Upper lobe of left lung (tissue), 6 donors: ENCODE measurements around the gene HCAR3. TPM values are rescaled to one million over a fixed set of nuclear protein-coding genes. Genes with fewer than 3 reads are reported as not detected.

Source experiments
- ATAC-seq, 2 donors: fragments of 200-7000 bp; cut with Tn5 transposase; one replicate each; pipeline ENCODE4 v1.9.1; 2022; ENCODE audit warnings: mild to moderate bottlenecking in 2 of 2, moderate library complexity in 2 of 2; ENCODE audit not compliant: low FRiP score in 2 of 2
- DNase-seq, 2 donors: peaks; one replicate each; pipeline ENCODE4 v3.0.0-alpha.2; 2019 to 2020
- H3K27ac ChIP-seq, 4 donors: fragments of 200-600 bp; sonication (generic); one replicate each; pipeline ENCODE4 v1.5.1; 2016 to 2019
- H3K27me3 ChIP-seq, 4 donors: fragments of 200-600 bp; sonication (generic); one replicate each; pipeline ENCODE4 v1.5.1; 2017 to 2019
- H3K36me3 ChIP-seq, 4 donors: fragments of 200-600 bp; sonication (generic); one replicate each; pipeline ENCODE4 v1.5.1; 2016 to 2019
- H3K4me1 ChIP-seq, 4 donors: fragments of 200-600 bp; sonication (generic); one replicate each; pipeline ENCODE4 v1.5.1; 2018 to 2019
- H3K4me3 ChIP-seq, 4 donors: fragments of 200-600 bp; sonication (generic); one replicate each; pipeline ENCODE4 v1.5.1; 2017 to 2019; ENCODE audit warnings: mild to moderate bottlenecking in 2 of 4, moderate library complexity in 1 of 4
- H3K9me3 ChIP-seq, 4 donors: fragments of 200-600 bp; sonication (generic); one replicate each; pipeline ENCODE4 v1.5.1; 2018 to 2019
- EP300 ChIP-seq, 4 donors: sonication (generic); formaldehyde crosslinking; IDR thresholded peaks; one replicate each; pipeline ENCODE4 v1.5.1; 2017; ENCODE audit warnings: antibody characterized with exemption in 4 of 4, control low read depth in 2 of 4
- POLR2A ChIP-seq, 4 donors: fragments of 450-650 bp; IDR thresholded peaks; one replicate each; pipeline ENCODE4 v1.5.1; 2016 to 2017; ENCODE audit warnings: antibody characterized with exemption in 4 of 4, mild to moderate bottlenecking in 2 of 4
- POLR2AphosphoS5 ChIP-seq, 2 donors: sonication (generic); formaldehyde crosslinking; IDR thresholded peaks; one replicate each; pipeline ENCODE4 v1.5.1; 2017; ENCODE audit warnings: antibody characterized with exemption in 2 of 2
- WGBS, 2 donors: methylation state at CpG; one replicate each; pipeline ENCODE4 v1.1.5; 2017 to 2018; 5-methylcytosine and 5-hydroxymethylcytosine counted together
- total RNA-seq, 6 donors: library from RNA; depleted of rRNA in 4 of 6; stranded (reverse); fragments of >200 nt in 4 of 6; gene quantifications; one replicate each; pipeline versions ENCODE4 v1.1.0 to v1.2.1, GENCODE V29; 2016 to 2021
- TF ChIP-seq, protein P1 (sequence below), 6 experiments: fragments of 450-650 bp in 4 of 6; fragments of 200-600 bp in 2 of 6; sonication (generic) in 2 of 6; IDR thresholded peaks; one replicate each; pipeline ENCODE4 v1.5.1; 2016 to 2019; ENCODE audit warnings: antibody characterized with exemption in 6 of 6
- donor health status: DM: no; HTN: no; CAD: no; lungs with moderate emphysema.
- donor health status: DM: no; HTN: yes; CAD: no; lungs with severe emphysema.

Gene HCAR3
- total RNA-seq, 6 donors from 2014 or later = 1.0 to 8.0 (median 3.0) TPM

DNA sequence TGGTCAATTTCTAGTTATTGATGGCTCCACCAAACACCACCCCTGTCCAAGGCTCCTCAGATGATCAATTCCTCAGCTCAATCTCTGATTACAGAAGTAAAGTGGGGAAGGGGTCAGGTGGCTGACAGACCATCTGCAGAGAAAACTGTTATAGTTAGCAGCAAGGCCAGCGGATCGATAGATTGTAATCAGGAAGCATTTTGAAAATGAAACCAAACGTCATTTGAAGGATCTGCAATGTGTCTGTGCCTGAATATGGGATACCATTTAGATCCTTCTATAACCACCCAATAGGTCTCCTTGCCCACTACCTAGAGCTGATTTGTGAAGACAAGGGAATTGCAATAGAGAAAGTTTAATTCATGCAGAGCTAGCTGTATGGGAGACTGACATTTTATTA lies 25.0 kb downstream of the HCAR3 start:
- H3K27ac ChIP-seq = no peak overlapping the region
- no peaks in the 10 kb centered on the region for H3K36me3 ChIP-seq
- TF ChIP-seq, protein P1, sequence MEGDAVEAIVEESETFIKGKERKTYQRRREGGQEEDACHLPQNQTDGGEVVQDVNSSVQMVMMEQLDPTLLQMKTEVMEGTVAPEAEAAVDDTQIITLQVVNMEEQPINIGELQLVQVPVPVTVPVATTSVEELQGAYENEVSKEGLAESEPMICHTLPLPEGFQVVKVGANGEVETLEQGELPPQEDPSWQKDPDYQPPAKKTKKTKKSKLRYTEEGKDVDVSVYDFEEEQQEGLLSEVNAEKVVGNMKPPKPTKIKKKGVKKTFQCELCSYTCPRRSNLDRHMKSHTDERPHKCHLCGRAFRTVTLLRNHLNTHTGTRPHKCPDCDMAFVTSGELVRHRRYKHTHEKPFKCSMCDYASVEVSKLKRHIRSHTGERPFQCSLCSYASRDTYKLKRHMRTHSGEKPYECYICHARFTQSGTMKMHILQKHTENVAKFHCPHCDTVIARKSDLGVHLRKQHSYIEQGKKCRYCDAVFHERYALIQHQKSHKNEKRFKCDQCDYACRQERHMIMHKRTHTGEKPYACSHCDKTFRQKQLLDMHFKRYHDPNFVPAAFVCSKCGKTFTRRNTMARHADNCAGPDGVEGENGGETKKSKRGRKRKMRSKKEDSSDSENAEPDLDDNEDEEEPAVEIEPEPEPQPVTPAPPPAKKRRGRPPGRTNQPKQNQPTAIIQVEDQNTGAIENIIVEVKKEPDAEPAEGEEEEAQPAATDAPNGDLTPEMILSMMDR (IDR thresholded peaks at IDR 0.05) = no peak
- TF ChIP-seq POLR2A (IDR thresholded peaks at IDR 0.05) (no peak), POLR2AphosphoS5 (IDR thresholded peaks at IDR 0.05) (no peak), EP300 (IDR thresholded peaks at IDR 0.05) (no peak)
- no peak for DNase-seq
- H3K4me1 ChIP-seq = peaks cover 0 to 6% (median 0%) of the 10 kb centered on the region in 4 donors
- WGBS, 2 donors = 53 to 71% methylated on average over 3 of the region's 3 CpGs
- H3K9me3 ChIP-seq = no peaks in the 10 kb centered on the region
- no peaks in the 10 kb centered on the region for H3K27me3 ChIP-seq
- no peak for ATAC-seq
- no peak overlapping the region for H3K4me3 ChIP-seq

DNA sequence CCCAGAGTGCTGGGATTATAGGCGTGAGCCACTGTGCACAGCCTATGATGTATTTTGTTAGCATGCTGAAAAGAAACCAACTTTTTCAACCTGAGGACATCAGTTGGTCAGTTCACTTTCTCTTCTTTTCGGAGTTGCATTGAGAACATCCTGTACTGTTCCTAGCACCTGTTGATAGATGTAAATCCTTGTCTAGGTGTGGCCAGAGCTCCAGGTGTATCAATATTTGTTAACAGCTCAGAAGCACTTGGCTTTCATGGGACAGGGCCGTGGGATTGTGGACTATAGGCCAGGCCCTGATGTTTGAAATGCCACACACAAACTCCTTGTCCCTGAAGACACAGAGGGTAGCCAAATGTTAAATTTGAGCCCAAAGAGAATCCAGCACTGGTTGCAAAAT lies 28.3 kb downstream of the HCAR3 start:
- Histone ChIP-seq H3K9me3 (no peaks in the 10 kb centered on the region), H3K36me3 (no peaks in the 10 kb centered on the region), H3K4me3 (no peak overlapping the region), H3K27me3 (no peaks in the 10 kb centered on the region), H3K27ac (peak overlapping the region; percentile 38 to 71 (median 57)), H3K4me1 (peaks cover 0 to 6% (median 0%) of the 10 kb centered on the region in 4 donors)
- TF ChIP-seq POLR2AphosphoS5 (IDR thresholded peaks at IDR 0.05) (no peak), EP300 (IDR thresholded peaks at IDR 0.05) (peak in 3 of 4 donors; percentile 35 to 83 (median 39))
- TF ChIP-seq, protein P1 (IDR thresholded peaks at IDR 0.05) = no peak
- DNase-seq = peak in 1 of 2 donors; percentile 49
- ATAC-seq = peak in 1 of 2 donors; percentile 78
- WGBS, 2 donors = 71 to 74% methylated on average over 3 of the region's 3 CpGs

DNA sequence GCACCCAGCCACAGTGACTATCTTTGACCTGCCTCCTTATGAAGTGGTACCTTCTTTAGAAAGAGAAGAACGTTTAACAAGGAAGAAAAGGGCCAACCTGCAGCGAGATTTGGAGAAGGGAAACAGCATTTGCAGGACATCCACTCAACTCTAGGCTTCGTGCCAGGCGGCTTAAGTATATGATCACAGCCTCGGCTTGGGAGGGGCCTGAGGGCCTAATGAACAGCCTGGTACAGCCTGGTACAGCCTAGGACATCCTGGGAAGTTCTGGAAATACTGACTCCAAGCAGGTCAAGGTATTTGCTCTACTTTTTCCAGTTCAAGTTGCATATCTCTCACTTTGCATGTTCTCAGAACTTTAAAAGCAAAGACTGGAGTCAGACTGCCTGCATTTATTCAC lies 29.5 kb downstream of the HCAR3 start:
- H3K9me3 ChIP-seq = no peaks in the 10 kb centered on the region
- H3K4me1 ChIP-seq = peaks cover 0 to 6% (median 0%) of the 10 kb centered on the region in 4 donors
- no peak overlapping the region for H3K4me3 ChIP-seq
- DNase-seq (peak in 1 of 2 donors; percentile 92), ATAC-seq (peak; percentile 35 to 77)
- 43 to 57% methylated on average over 5 of the region's 5 CpGs for WGBS, 2 donors
- TF ChIP-seq POLR2A (IDR thresholded peaks at IDR 0.05) (no peak), POLR2AphosphoS5 (IDR thresholded peaks at IDR 0.05) (peak in 1 of 2 donors; percentile 27), EP300 (IDR thresholded peaks at IDR 0.05) (peak in 2 of 4 donors; percentile 41 to 82)
- H3K27me3 ChIP-seq = no peaks in the 10 kb centered on the region
- no peaks in the 10 kb centered on the region for H3K36me3 ChIP-seq
- peak overlapping the region; percentile 2 to 71 (median 50) for H3K27ac ChIP-seq

DNA sequence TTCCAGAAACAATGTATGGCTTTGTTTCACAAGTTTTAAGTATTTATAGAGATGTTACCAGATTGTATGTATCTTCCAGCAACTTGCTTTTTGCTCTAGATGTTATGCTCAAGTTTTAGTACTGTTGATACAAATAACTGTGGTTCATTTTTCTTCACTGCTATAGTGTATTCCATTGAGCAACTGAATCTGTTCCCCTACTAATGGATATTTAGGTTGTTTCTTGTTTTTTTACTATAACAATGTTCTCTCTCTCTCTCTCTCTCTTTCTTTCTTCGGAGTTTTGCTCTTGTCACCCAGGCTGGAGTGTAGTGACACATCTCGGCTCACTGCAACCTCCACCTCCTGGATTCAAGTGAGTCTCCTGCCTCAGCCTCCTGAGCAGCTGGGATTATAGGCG lies 30.1 kb downstream of the HCAR3 start:
- WGBS, 2 donors = 49 to 84% methylated on average over 3 of the region's 3 CpGs
- H3K36me3 ChIP-seq = no peaks in the 10 kb centered on the region
- DNase-seq = no peak
- H3K27ac ChIP-seq = peak overlapping the region in 3 of 4 donors; percentile 2 to 71 (median 59)
- no peaks in the 10 kb centered on the region for H3K9me3 ChIP-seq
- no peaks in the 10 kb centered on the region for H3K27me3 ChIP-seq
- peaks cover 0 to 6% (median 0%) of the 10 kb centered on the region in 4 donors for H3K4me1 ChIP-seq
- H3K4me3 ChIP-seq = no peak overlapping the region
- no peak for ATAC-seq
- TF ChIP-seq EP300 (IDR thresholded peaks at IDR 0.05) (no peak), POLR2AphosphoS5 (IDR thresholded peaks at IDR 0.05) (no peak), POLR2A (IDR thresholded peaks at IDR 0.05) (no peak)
- TF ChIP-seq, protein P1 (IDR thresholded peaks at IDR 0.05) = no peak

DNA sequence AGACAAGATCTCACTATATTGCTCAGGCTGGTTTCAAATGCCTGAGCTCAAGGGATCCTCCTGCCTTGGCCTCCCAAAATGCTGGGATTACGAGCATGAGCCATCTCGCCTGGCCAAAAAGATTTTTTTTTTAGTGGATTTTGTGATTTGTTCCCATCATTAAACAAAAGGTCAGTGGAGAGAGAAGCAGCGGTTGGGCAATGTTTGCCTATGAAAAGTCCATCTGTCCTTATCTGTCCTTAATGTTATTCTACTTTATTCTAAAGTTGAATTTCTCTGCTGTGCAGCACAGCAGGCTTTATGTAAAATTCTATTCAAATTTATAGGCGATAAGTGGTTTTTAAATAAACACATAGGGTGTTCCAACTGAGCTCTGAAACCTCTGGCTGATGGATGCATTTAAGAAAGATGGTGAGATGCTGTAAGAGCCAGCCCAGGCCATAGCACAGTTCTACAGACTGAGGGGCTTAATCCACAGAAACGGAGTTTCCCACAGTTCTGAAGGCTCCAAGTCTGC lies 32.3 kb downstream of the HCAR3 start:
- no peaks in the 10 kb centered on the region for H3K36me3 ChIP-seq
- H3K4me3 ChIP-seq = no peak overlapping the region
- ATAC-seq (no peak), DNase-seq (no peak)
- H3K9me3 ChIP-seq = no peaks in the 10 kb centered on the region
- TF ChIP-seq POLR2AphosphoS5 (IDR thresholded peaks at IDR 0.05) (no peak), POLR2A (IDR thresholded peaks at IDR 0.05) (no peak), EP300 (IDR thresholded peaks at IDR 0.05) (no peak)
- TF ChIP-seq, protein P1 (IDR thresholded peaks at IDR 0.05) = no peak
- WGBS, 2 donors = 86 to 90% methylated on average over 5 of the region's 5 CpGs
- H3K4me1 ChIP-seq = peaks cover 0 to 8% (median 0%) of the 10 kb centered on the region in 4 donors
- H3K27me3 ChIP-seq = no peaks in the 10 kb centered on the region
- H3K27ac ChIP-seq = no peak overlapping the region
